H1 (cell line): ENCODE results near the gene CTXN1. TPM values are rescaled to one million over a fixed set of nuclear protein-coding genes. Genes with fewer than 3 reads are reported as not detected.

Experiments used
- CTCF ChIA-PET: fragments of 300-600 bp; sonication (Branson Sonifier 250); formaldehyde crosslinking; loops from one replicate; lab custom pipeline; 2021; ENCODE audit not compliant: partially characterized antibody; lab: Charles Lee
- POLR2A ChIA-PET: fragments of 300-600 bp; sonication (Branson Sonifier 250); formaldehyde crosslinking; loops from one replicate; lab custom pipeline; 2021; ENCODE audit warnings: inconsistent platforms; ENCODE audit not compliant: partially characterized antibody; lab: Charles Lee
- DNase-seq, 2 experiments: peaks; one replicate each; pipeline versions ENCODE4 v3.0.0 to v3.0.0-alpha.2; 2010 to 2022; ENCODE audit warnings: low spot score in 2 of 2, low read depth in 1 of 2, mixed read lengths in 1 of 2
- FAIRE-seq: peaks from 2 replicates; lab custom pipeline; 2011; peaks lifted over from hg19 to GRCh38; lab: Jason Lieb, UNC
- H2AFZ ChIP-seq: 2 replicates; pipeline ENCODE4 v1.8.1; 2012; ENCODE audit warnings: low read length, inconsistent platforms
- H2AK5ac ChIP-seq: 2 replicates; pipeline ENCODE4 v1.6.1; 2013; ENCODE audit warnings: low read depth, low read length
- H2BK120ac ChIP-seq: replicated peaks from 2 replicates; pipeline ENCODE3; 2013; ENCODE audit warnings: low read depth, low read length, inconsistent platforms
- H2BK12ac ChIP-seq: 2 replicates; pipeline ENCODE4 v1.6.1; 2013; ENCODE audit warnings: low read depth, low read length
- H2BK15ac ChIP-seq: 2 replicates; pipeline ENCODE4 v1.6.1; 2013; ENCODE audit warnings: low read length
- H2BK20ac ChIP-seq: 2 replicates; pipeline ENCODE4 v1.6.1; 2013; ENCODE audit warnings: low read length
- H2BK5ac ChIP-seq: 2 replicates; pipeline ENCODE4 v1.6.1; 2013; ENCODE audit warnings: low read depth, low read length
- H3K14ac ChIP-seq: 2 replicates; pipeline ENCODE4 v1.6.1; 2013; ENCODE audit warnings: inconsistent platforms; ENCODE audit not compliant: insufficient read length
- H3K18ac ChIP-seq: 2 replicates; pipeline ENCODE4 v1.6.1; 2013; ENCODE audit warnings: low read length; ENCODE audit errors: extremely low read depth
- H3K23ac ChIP-seq: 2 replicates; pipeline ENCODE4 v1.6.1; 2013; ENCODE audit warnings: inconsistent platforms; ENCODE audit not compliant: insufficient read length
- H3K23me2 ChIP-seq: 2 replicates; pipeline ENCODE4 v1.6.1; 2013; ENCODE audit warnings: low read depth, low read length
- H3K27ac ChIP-seq: 2 replicates; pipeline ENCODE4 v1.6.1; 2011; ENCODE audit warnings: low read depth, low read length, inconsistent platforms
- H3K27me3 ChIP-seq, 4 experiments: replicated peaks in 1 of 4; 1 replicate in 1 of 4; 2 replicates in 3 of 4; pipeline versions ENCODE4 v1.6.1 to v1.8.1; 2011 to 2013; ENCODE audit warnings: low read length in 3 of 4, mild to moderate bottlenecking in 3 of 4, inconsistent platforms in 2 of 4, mixed read lengths in 2 of 4, moderate library complexity in 1 of 4; ENCODE audit not compliant: control insufficient read depth in 3 of 4, insufficient read depth in 3 of 4; ENCODE audit errors: extremely low read depth in 1 of 4
- H3K36me3 ChIP-seq, 4 experiments: 2 replicates each; pipeline versions ENCODE4 v1.6.1 to v1.8.1; 2011 to 2013; ENCODE audit warnings: mild to moderate bottlenecking in 4 of 4, low read length in 3 of 4, moderate library complexity in 2 of 4, control low read depth in 1 of 4, inconsistent platforms in 1 of 4; ENCODE audit not compliant: insufficient read depth in 4 of 4, control insufficient read depth in 2 of 4
- H3K4ac ChIP-seq: replicated peaks from 2 replicates; pipeline ENCODE3; 2013; ENCODE audit warnings: low read length, low read depth, mixed read lengths, inconsistent platforms; ENCODE audit not compliant: insufficient read length
- H3K4me1 ChIP-seq, 4 experiments: replicated peaks in 1 of 4; 1 replicate in 1 of 4; 2 replicates in 3 of 4; pipeline versions ENCODE4 v1.6.1 to v1.8.1; 2011 to 2013; ENCODE audit warnings: low read length in 3 of 4, inconsistent platforms in 2 of 4, mixed read lengths in 1 of 4; ENCODE audit not compliant: insufficient read depth in 4 of 4, control insufficient read depth in 3 of 4
- H3K4me2 ChIP-seq, 2 experiments: 2 replicates each; pipeline versions ENCODE4 v1.6.1 to v1.8.1; 2011 to 2013; ENCODE audit warnings: low read depth in 2 of 2, low read length in 2 of 2, control low read depth in 1 of 2, inconsistent platforms in 1 of 2, mild to moderate bottlenecking in 1 of 2; ENCODE audit not compliant: insufficient read depth in 1 of 2
- H3K4me3 ChIP-seq, 4 experiments: fragments of 200-600, 300-600 bp in 1 of 4; sonication (generic), shearing (Covaris generic), sonication (Bioruptor Twin) in 1 of 4; 2 replicates each; pipeline versions ENCODE4 v1.5.1 to v1.8.1; 2011 to 2016; ENCODE audit warnings: low read length in 4 of 4, low read depth in 3 of 4, control low read depth in 2 of 4, inconsistent platforms in 2 of 4, mild to moderate bottlenecking in 2 of 4, mixed read lengths in 1 of 4, moderate library complexity in 1 of 4; ENCODE audit not compliant: insufficient read depth in 2 of 4; ENCODE audit errors: extremely low read depth in 1 of 4
- H3K56ac ChIP-seq: replicated peaks from 2 replicates; pipeline ENCODE3; 2013; ENCODE audit warnings: low read depth, mild to moderate bottlenecking, mixed read lengths, low read length, inconsistent platforms; ENCODE audit not compliant: insufficient read length
- H3K79me1 ChIP-seq: 2 replicates; pipeline ENCODE4 v1.6.1; 2013; ENCODE audit warnings: low read depth, low read length, control low read depth
- H3K79me2 ChIP-seq, 2 experiments: 2 replicates each; pipeline versions ENCODE4 v1.6.1 to v1.8.1; 2012 to 2013; ENCODE audit warnings: low read length in 2 of 2, mild to moderate bottlenecking in 2 of 2, inconsistent platforms in 1 of 2; ENCODE audit not compliant: insufficient read depth in 2 of 2, control insufficient read depth in 1 of 2
- H3K9ac ChIP-seq, 4 experiments: replicated peaks in 1 of 4; 1 replicate in 1 of 4; 2 replicates in 3 of 4; pipeline versions ENCODE4 v1.6.1 to v1.8.1; 2011 to 2013; ENCODE audit warnings: low read depth in 3 of 4, low read length in 3 of 4, control low read depth in 2 of 4, mild to moderate bottlenecking in 2 of 4, moderate library complexity in 2 of 4, inconsistent platforms in 1 of 4; ENCODE audit errors: extremely low read depth in 1 of 4
- H3K9me3 ChIP-seq, 2 experiments: 2 replicates each; pipeline versions ENCODE4 v1.6.1 to v1.8.1; 2012 to 2013; ENCODE audit warnings: mild to moderate bottlenecking in 2 of 2, moderate library complexity in 2 of 2, control low read depth in 1 of 2, inconsistent platforms in 1 of 2, low read depth in 1 of 2, low read length in 1 of 2, mixed read lengths in 1 of 2; ENCODE audit not compliant: insufficient read depth in 2 of 2
- H4K20me1 ChIP-seq, 2 experiments: replicated peaks in 1 of 2; 2 replicates each; pipeline versions ENCODE3 to v1.8.1; 2011 to 2013; ENCODE audit warnings: inconsistent platforms in 2 of 2, low read length in 2 of 2, mild to moderate bottlenecking in 1 of 2; ENCODE audit not compliant: insufficient read depth in 2 of 2, control insufficient read depth in 1 of 2
- H4K5ac ChIP-seq: 2 replicates; pipeline ENCODE4 v1.6.1; 2013; ENCODE audit warnings: low read length, low read depth, mixed read lengths, inconsistent platforms; ENCODE audit not compliant: insufficient read length
- H4K8ac ChIP-seq: 2 replicates; pipeline ENCODE4 v1.8.0; 2013; ENCODE audit warnings: mild to moderate bottlenecking, moderate library complexity, low read length, inconsistent platforms; ENCODE audit not compliant: insufficient read depth; ENCODE audit errors: extremely low read depth
- H4K91ac ChIP-seq: replicated peaks from 2 replicates; pipeline ENCODE3; 2013; ENCODE audit warnings: low read length, mixed read lengths, inconsistent platforms; ENCODE audit not compliant: insufficient read length
- ASH2L ChIP-seq: fragments of 200-600, 300-600 bp; sonication (generic); IDR thresholded peaks from one replicate; pipeline ENCODE4 v1.7.1; 2017; ENCODE audit warnings: low read length
- BRCA1 ChIP-seq: IDR thresholded peaks from 2 replicates; pipeline ENCODE4 v1.6.1; 2012; ENCODE audit warnings: low read depth, low read length, improper control_type of control experiment
- CHD1 ChIP-seq: IDR thresholded peaks from 2 replicates; pipeline ENCODE4 v1.6.1; 2012; ENCODE audit warnings: low read depth, low read length, improper control_type of control experiment
- GTF2F1 ChIP-seq: IDR thresholded peaks from 2 replicates; pipeline ENCODE4 v1.6.1; 2012; ENCODE audit warnings: low read depth, low read length, improper control_type of control experiment, borderline replicate concordance
- KDM1A ChIP-seq: fragments of 200-600, 300-600 bp; sonication (generic); IDR thresholded peaks from 2 replicates; pipeline ENCODE4 v1.7.1; 2016; ENCODE audit warnings: mild to moderate bottlenecking, low read length, borderline replicate concordance
- MAFK ChIP-seq: IDR thresholded peaks from 2 replicates; pipeline ENCODE4 v1.6.1; 2012; ENCODE audit warnings: low read depth, mild to moderate bottlenecking, improper control_type of control experiment, low read length
- NANOG ChIP-seq: IDR thresholded peaks from 2 replicates; pipeline ENCODE4 v1.6.1; 2011; ENCODE audit warnings: low read length, low read depth, mild to moderate bottlenecking, inconsistent platforms; ENCODE audit not compliant: insufficient read depth, poor library complexity, severe bottlenecking
- PHF8 ChIP-seq: fragments of 200-600 bp; sonication (generic); conservative IDR thresholded peaks from 2 replicates; pipeline ENCODE4 v1.7.1; 2012; ENCODE audit warnings: low read depth, mild to moderate bottlenecking, inconsistent platforms, low read length, moderate library complexity
- POLR2A ChIP-seq, 2 experiments: IDR thresholded peaks; 1 replicate in 1 of 2; 2 replicates in 1 of 2; pipeline ENCODE4 v1.6.1; 2011; ENCODE audit warnings: low read depth in 2 of 2, low read length in 2 of 2, mild to moderate bottlenecking in 2 of 2; ENCODE audit errors: control extremely low read depth in 1 of 2
- RFX5 ChIP-seq: IDR thresholded peaks from 2 replicates; pipeline ENCODE4 v1.6.1; 2011; ENCODE audit warnings: low read depth, low read length, improper control_type of control experiment, borderline replicate concordance
- RNF2 ChIP-seq: fragments of 200-900, 300-1000 bp; sonication (generic); IDR thresholded peaks from 2 replicates; pipeline ENCODE4 v1.7.1; 2016; ENCODE audit warnings: borderline replicate concordance, low read depth, mild to moderate bottlenecking, antibody characterized with exemption, low read length; ENCODE audit not compliant: poor library complexity, severe bottlenecking; ENCODE audit errors: missing control alignments
- SIN3A ChIP-seq, 2 experiments: IDR thresholded peaks in 1 of 2; conservative IDR thresholded peaks in 1 of 2; 2 replicates each; pipeline ENCODE4 v1.6.1; 2011 to 2012; ENCODE audit warnings: low read length in 2 of 2, improper control_type of control experiment in 1 of 2, low read depth in 1 of 2, mild to moderate bottlenecking in 1 of 2
- SIX5 ChIP-seq: IDR thresholded peaks from 2 replicates; pipeline ENCODE4 v1.6.1; 2011; ENCODE audit warnings: mild to moderate bottlenecking, low read depth, low read length
- WGBS, 2 experiments: shearing (Covaris generic) in 1 of 2; methylation state at CpG; one replicate each; pipeline versions ENCODE4 v1.1.6 to v1.1.7; 2013 to 2015; ENCODE audit warnings: low lambda C conversion rate in 2 of 2, mixed read lengths in 2 of 2, inconsistent platforms in 1 of 2, low coverage in 1 of 2, missing lambda C conversion rate in 1 of 2; ENCODE audit not compliant: insufficient replicate concordance in 2 of 2, insufficient coverage in 1 of 2, insufficient read length in 1 of 2; ENCODE audit errors: extremely low coverage in 1 of 2, missing lambda C conversion rate in 1 of 2; 5-methylcytosine and 5-hydroxymethylcytosine counted together
- polyA plus RNA-seq, 7 experiments: library from polyadenylated mRNA; depleted of rRNA in 3 of 7; stranded (reverse) in 5 of 7; unstranded in 2 of 7; fragments of >200 nt in 5 of 7; fragments of 200-250 nt in 2 of 7; gene quantifications; 1 replicate in 5 of 7; 2 replicates in 1 of 7; 4 replicates in 1 of 7; pipeline versions ENCODE4 v1.2.1 to v1.2.3, GENCODE V29; 2011 to 2013; ENCODE audit warnings: missing spikeins in 2 of 7, mixed read lengths in 2 of 7
- total RNA-seq: library from RNA; stranded (reverse); fragmentation: NEBNext Ultra II Directional; extraction: Animal tissue kit (Norgen Biotek cat#: 25700); gene quantifications from 2 replicates; pipeline ENCODE4 v1.2.1, GENCODE V29; 2021

Gene CTXN1
- total and polyA plus RNA-seq, 2 of the 8 experiments (the other 6 are each of a cell fraction or from before 2014, with no cell fraction given), result 16.4 to 58.0 TPM

DNA sequence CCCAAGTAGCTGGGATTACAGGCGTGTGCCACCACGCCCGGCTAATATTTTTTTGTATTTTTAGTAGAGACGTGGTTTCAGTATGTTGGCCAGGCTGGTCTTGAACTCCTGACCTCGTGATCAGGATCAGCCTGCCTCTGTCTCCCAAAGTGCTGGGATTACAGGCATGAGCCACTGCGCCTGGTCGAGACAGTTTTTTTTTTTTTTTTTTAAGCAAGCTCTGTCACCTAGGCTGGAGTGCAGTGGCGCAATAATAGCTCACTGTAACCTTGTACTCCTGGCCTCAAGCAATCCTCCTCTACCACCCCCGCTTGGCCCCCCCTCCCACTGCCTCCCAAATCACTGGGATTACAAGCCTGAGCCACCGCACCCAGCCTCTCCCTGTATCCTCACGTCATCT is 28.6 kb downstream of the CTXN1 start:
- Histone ChIP-seq H3K27ac (no peak overlapping the region), H2AFZ (no peak overlapping the region), H2BK20ac (no peak overlapping the region), H3K27me3 (no peaks in the 10 kb centered on the region), H3K9ac (no peak overlapping the region), H2BK120ac (no peak overlapping the region), H3K4me3 (no peak overlapping the region), H3K23me2 (no peaks in the 10 kb centered on the region), H4K91ac (no peak overlapping the region), H4K20me1 (peaks cover 0 to 3% of the 10 kb centered on the region in 2 experiments), H3K4me1 (peaks cover 0 to 4% (median 0%) of the 10 kb centered on the region in 4 experiments; a peak in 2 of 7 replicates), H2BK5ac (no peak overlapping the region), H3K9me3 (no peaks in the 10 kb centered on the region), H3K79me1 (no peaks in the 10 kb centered on the region), H3K79me2 (no peaks in the 10 kb centered on the region), H4K8ac (no peak overlapping the region), H3K56ac (no peak overlapping the region), H3K4me2 (no peak overlapping the region), H2BK15ac (no peak overlapping the region), H3K36me3 (no peaks in the 10 kb centered on the region; a peak in 1 of 8 replicates), H3K23ac (no peak overlapping the region), H3K4ac (no peak overlapping the region), H4K5ac (no peak overlapping the region), H2BK12ac (no peak overlapping the region), H3K18ac (no peak overlapping the region), H3K14ac (no peak overlapping the region), H2AK5ac (no peak overlapping the region)
- ChIA-PET POLR2A (interaction anchor here (1.0 to 1.1 kb wide), 2 partner anchors 9 to 18 kb away, joined by 3 to 4 read pairs; partner anchors contain the start of gene LRRC8E), CTCF (interaction anchor here (1.0 to 2.5 kb wide), 3 partner anchors 21 to 44 kb away, joined by 3 to 11 read pairs (median 5); no protein-coding TSS in a partner anchor)
- FAIRE-seq (no peak), DNase-seq (no peak)
- WGBS, 2 experiments, result 94% methylated on average over 9 of the region's 11 CpGs; no CpG with 5 or more reads in 1 of the 2 experiments
- no peak for TF ChIP-seq PHF8
- no peak for TF ChIP-seq BRCA1
- no peak for TF ChIP-seq SIN3A (conservative IDR thresholded peaks at IDR 0.05 in 1 of 2, IDR thresholded peaks at IDR 0.05 in 1 of 2; ENCODE audit: low read depth in 1 of 2, low read length in 2 of 2)
- TF ChIP-seq MAFK, result no peak
- TF ChIP-seq SIX5, result no peak
- TF ChIP-seq ASH2L, result no peak
- no peak for TF ChIP-seq RNF2
- TF ChIP-seq NANOG, result no peak
- TF ChIP-seq POLR2A (IDR thresholded peaks at IDR 0.05; ENCODE audit: control extremely low read depth in 1 of 2, low read depth in 2 of 2, low read length in 2 of 2), result no peak
- no peak for TF ChIP-seq RFX5
- TF ChIP-seq KDM1A, result no peak
- TF ChIP-seq GTF2F1, result no peak
- no peak for TF ChIP-seq CHD1
